GM18909 (cell line): ENCODE data around the gene MADD.

ENCODE experiments used
- ATAC-seq: cut with Tn5 transposase; IDR thresholded peaks from one replicate; pipeline ENCODE4 v1.9.1; 2021; ENCODE audit warnings: mild to moderate bottlenecking; ENCODE audit not compliant: unreplicated experiment, poor library complexity

The MADD gene

DNA sequence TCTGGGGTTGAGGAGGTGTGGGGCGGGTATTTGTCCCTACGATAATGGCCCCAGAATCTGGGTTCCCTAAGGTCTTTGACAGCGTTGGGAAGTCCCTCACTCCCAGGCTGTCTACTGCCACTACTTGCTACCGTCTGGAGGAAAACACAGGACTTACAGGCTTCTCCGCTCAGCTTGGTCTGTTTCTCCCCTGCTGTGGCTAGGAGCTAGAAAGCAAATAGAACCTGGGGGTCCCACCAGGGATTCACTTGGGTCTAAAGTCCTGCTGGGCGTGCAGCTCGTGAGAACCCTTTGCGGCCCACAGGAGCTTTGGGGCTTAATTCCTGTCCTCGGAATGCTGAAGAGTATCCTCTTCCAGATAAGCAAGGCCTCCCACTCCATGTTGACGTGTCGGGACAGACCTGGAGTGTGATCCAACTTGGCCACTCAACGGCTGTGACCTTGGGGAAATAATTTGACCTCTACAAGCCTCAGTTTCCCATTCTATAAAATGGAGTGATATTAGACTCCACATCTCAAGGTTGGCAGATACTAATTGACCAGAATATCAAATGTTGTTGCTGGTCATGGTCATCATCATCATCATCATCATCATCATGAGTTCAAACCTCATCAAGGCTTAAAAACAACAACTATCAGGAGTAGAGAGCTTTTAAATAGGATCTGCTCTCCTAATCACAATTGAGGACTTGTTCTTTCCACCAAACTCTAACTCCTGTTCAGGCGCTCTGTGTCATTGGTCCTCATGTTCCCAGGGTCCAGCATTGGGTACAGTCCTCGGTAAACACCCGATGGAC lies 84.2 kb downstream of the MADD start:
- ATAC-seq = no peak

DNA sequence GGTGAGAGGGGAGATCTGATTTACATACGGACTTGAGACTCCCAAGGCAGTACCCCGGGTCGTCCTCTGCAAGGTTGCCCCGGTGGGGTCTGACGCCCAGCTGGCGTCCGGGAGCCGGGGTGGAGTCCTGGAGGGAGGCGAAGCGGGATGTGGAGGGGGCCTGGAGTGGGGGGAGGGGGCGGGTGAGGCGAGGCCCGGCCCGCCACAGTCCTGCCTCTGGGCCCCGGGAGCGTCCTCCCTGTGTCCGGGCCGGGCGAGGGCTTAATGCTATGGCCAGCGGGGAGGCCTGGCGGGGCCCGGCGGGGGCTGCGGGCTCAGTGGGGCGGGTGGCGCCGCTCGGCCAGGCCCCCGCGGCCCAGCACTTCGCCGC lies 85.0 kb downstream of the MADD start:
- ATAC-seq = no peak

DNA sequence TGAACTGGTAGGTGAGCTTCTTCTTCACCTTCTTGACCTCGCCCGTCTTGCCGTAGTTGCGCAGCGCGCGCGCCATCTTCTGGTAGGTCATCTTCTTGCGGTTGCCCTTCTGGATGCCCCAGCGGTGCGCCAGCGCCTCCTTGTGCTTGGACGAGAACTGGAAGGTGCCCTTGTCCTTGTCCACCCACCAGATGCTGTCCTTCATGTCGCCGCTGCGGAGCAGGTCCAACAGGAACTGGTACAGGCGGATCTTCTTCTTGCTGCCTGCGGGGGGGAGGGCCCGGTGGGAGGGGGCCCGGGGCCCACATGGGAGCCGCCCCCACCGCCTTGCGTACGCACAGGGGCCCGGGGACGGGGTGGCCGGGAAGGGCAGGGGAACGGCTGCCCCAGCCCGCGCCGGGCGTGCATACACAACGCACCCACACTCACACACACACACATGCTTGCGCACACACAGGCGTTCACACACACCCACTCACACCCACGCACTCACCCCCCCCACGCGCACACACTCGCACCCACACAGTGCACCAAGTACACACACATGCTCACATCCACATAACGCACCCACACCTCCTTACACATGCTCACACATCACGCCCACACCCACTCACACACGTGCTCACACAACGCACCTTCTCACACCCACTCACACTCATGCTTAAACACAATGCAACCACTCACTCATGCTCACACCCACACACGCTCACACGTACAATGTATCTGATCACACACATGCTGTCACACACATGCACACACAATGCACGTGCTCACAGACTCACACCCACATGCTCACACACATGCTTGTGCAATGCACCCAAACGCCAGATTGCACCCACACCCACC lies 85.6 kb downstream of the MADD start:
- no peak for ATAC-seq

DNA sequence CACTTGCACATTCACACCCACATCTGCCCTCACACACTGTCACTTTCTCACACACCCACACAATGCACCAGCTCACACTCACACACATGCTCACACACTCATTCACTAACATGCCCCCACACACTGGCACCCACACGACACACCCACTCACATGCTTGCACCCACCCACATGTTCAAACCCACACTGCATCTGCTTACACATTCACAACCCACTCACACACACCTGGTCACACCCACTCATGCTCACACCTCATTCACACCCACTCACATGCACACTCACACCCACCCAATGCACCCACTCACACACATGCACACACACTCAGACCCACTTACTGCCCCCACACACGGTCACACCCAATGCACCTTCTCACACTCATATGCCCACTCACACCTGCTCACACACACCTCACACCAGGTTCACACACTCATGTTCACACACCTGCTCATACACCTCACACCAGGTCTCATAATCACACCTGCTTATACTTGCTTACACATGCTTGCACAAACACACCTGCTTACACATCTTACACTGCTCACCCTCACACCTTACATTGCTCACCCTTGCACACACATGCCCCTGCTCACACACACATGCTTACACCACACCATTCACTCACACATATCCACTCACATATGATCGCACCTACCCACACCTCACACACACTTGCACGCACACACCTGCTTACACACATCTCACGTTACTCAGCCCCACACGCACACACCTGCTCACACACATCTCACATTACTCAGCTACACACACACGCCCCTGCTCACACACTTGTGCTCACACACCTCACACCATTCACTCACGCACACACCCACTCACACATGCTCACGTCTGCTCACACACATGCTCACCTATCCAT lies 86.4 kb downstream of the MADD start:
- no peak for ATAC-seq

DNA sequence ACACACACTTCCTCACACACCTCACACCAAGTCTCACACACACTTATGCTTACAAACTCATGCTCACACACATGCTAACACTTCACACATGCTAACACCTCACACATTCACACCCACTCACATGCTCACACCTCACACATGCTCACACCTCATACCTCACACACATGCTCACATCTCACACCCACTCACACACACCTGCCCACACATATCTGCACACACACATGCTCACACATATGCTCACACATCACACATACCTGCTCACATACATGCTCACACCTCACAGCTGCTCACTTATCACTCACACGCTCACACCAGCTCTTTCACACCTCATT lies 87.0 kb downstream of the MADD start:
- no peak for ATAC-seq

DNA sequence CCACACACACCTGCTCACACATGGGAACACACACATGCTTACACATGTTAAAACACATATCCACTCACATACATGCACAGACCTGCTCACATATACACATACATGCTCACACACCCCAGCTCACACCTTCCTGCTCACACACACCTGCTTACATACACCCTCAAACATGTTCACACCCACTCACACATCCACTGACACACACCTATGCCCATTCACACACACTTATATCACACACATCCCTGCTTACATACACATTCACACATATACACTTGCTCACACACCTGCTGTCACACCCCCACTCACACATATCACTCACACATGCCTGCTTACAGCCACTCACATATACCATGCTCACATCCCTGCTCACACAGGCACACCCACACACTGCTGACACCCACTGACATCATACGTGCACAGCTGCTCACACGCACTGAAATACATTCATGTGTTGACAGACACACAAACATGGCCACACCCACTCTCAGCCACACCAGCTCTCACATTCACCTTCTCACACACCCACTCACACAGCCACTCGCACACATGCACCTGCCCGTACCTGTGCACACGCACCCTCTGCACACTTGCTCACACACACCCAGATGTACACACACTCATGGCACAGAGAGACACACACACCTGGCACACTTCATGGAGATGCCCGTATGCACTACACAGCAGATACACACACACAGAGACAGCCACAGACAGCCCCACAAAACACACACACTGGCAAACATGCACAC lies 88.2 kb downstream of the MADD start:
- ATAC-seq = no peak

DNA sequence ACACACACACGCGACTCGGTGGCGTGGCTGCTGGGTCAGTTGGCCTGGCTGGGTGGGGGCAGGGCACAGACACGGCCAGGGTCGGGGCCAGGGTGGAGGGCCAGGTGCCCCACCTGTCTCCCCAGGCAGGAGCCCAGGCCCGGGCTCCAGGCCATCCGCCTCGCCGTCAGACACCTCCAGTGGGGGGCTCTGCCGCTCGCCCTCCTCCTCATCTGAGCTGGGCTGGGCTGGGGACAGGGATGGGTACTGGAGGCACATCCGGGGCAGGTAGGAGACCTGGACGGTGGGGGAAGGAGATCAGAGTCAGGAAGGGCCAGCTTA lies 88.8 kb downstream of the MADD start:
- ATAC-seq = no peak

DNA sequence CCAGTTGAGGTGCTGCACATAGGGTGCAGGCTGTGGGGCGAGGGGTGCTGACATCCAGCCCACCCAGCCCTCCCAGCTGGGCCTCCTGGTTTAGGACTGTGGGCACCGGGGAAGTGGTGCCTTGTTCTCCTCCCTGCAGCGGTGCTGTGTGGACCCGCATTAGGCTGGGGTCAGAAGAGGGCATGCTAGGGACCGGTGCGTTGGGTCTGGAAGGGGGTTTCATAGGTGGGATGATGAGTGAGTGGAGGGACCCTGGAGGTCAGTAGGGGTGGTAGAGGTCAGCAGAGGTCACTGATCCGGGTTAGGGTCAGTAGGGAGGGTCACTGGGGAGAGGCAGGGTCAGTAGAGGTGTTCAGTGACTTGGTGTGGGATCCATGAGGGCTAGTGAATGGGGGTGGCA lies 89.2 kb downstream of the MADD start:
- no peak for ATAC-seq

DNA sequence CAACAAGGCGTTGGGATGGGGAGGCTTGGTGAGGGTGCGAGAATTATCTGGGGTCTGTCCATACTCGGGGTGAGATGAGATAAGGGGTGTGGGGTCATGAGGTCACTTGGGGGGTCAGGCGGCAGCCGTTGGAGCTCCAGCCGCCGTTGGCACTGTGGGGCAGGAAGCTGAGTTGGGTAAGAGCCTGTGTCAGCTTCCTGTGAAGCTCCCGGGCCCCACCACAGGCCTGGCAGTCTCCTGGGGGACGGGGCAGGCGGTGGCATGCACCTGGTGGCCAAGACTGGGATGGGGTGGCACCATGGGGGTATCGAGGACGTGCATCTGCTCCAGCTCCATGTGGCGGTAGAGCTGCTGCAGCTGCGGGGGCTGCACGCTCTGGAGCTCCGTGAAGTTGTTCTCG lies 89.7 kb downstream of the MADD start:
- ATAC-seq = no peak

DNA sequence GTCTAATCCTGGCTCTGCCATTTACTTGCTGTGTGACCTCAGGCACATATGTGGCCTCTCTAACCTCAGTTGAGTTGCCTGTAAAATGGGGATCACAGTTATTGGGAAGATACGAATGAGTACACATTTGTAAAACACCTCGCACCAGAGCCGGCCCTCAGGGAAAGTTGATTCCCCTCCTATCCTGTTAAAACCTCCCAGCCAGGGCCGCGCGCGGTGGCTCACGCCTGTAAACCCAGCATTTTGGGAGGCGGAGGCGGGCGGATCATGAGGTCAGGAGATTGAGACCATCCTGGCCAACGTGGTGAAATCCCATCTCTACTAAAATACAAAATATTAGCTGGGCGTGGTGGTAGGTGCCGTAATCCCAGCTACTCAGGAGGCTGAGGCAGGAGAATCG lies 90.4 kb downstream of the MADD start:
- no peak for ATAC-seq

DNA sequence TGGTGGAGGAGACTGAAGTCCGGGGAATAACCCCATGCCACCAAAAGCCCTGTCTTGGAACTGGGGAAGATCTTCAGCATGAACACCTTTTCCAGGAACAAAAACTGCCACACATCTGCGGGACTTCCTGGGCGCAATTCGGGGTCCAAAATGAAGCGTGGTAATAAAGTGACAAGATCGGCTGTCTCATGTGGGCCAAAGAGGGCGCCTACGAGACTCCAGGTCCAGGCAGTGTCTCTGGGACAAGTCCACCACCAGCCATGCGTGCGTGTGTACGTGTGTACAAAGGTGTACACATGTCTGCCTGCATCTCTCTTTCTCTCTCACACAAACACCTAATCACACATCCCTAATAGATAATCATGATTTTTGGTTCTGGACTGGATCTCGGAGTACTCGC lies 91.5 kb downstream of the MADD start:
- no peak for ATAC-seq

DNA sequence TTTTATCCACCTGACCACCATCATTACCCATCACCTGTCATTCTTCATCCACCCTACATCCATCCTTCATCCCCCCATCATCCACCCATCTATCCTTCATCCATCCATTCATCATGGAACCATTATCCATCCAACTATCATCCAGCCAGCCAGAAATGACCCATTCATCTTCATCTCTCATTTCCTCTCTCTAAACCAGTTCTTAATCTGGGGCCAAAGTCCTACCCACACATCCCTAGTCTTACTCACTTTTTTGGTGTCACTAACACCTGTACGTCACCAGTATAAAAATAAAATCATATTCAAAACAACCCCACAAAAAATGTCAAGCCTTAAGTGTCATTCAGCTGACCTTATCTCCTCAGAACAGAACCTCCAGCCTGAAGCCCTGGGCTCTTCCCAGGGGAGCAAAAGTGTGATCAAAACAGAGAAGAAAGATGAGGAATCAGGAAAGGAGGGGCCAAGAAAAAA lies 96.1 kb downstream of the MADD start:
- no peak for ATAC-seq

DNA sequence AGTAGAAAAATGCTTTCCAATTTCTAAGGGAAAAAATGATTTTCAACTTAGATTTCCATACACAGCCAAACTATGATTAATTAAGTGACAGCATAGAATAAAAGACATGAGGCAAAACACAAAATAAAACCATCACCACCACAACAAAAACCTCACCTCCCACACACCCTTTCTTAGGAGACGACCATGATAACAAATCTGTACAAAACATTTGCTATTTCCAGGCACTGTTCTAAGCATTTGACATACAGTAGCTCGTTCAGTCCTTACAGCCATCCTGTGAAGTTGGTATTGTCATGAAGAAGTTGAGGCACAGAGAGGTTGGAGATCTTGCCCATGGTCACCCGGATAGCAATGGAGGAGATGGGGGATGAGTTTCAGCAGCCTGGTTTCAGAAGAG lies 99.7 kb downstream of the MADD start:
- no peak for ATAC-seq

DNA sequence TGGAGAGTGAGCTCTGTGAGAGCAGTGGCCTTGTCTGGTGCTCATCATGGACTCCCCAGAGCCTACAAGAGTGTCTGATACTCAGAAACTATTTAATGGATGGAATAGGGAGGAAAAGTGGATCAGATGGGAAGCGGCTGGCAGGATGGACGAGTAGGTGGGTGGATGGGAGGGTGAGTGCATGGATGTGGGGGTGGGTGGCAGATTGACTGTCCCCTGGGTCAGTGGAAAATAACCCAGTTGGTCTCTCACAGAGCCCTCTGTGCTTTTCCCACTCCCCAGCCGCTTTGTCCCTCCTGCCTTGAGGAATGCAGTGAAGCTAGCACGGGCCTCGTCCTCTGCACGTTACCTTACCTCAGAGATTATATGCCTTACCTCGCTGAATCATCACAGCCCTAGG lies 102.5 kb downstream of the MADD start:
- no peak for ATAC-seq

DNA sequence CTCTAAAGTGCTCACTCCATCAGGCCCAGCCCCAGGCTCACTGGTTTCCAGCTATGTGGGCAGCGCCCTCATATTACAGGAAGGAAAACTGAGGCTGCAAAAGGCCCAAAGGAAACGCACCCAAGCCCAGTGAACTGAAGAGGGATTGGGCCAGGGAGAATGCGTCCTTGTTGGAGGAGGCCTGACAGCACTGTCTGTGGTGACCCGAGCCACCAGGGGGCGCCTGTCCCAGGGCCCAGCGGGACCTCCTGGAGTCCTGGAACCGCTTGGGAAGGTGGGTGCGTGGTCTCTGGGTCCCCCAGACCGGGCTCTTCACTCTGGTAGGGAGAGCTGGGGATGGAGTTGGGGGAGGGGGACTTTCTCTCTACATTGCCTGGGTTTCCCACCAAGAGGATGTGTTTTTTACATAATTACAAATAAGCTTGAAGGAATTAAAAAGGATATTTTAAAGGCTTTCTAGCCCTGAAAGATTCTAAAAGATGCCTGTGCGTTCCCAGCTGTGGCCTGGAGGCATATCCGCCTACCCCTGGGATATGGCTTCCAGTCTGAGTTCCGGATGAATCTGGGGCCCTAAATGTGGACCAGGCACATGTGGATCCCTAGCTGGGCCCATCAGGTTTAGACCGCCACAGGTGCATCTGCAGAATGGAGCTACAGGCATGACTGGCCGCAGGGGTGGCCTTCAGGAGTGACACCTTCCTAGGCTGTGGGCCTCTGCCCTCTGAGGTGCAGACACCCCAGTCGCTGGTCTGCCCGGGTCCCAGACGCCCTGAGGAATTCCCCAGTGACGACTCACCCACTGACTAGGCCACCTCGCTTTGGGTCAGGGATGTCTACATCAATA lies 104.2 kb downstream of the MADD start:
- no peak for ATAC-seq

DNA sequence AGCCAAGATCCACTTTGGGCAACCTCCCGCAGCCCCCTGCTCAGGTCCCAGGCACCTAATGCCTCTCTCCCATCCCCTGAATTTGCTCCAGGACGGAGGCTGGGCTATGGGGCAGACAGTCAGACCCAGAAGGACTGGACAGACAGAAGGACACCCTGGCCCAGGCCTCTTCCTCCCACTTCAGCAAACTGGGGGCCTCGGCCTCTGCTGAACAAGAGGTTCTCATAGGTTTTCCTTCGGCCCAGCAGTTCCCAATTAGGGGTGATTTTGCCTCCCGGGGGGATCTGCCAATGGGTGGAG lies 104.7 kb downstream of the MADD start:
- ATAC-seq = no peak

DNA sequence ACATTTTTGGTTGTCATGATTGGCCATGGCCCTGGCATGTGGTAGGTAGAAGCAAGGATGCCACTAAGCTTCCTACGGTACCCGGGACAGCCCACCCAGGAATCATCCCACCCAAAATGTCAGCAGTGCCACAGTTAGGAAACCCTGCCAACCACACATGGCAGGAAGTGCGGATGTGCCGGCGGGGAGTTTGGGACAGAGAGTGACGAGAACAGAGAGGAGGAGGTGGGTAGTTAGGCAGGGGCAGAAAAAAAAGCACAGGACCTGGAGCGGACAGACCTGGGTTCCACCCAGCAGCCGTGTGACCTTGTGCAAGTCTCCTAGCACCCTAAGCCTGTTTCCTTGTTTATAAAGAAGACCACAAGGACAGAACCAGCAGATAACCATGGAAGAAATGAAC lies 105.1 kb downstream of the MADD start:
- ATAC-seq = no peak

DNA sequence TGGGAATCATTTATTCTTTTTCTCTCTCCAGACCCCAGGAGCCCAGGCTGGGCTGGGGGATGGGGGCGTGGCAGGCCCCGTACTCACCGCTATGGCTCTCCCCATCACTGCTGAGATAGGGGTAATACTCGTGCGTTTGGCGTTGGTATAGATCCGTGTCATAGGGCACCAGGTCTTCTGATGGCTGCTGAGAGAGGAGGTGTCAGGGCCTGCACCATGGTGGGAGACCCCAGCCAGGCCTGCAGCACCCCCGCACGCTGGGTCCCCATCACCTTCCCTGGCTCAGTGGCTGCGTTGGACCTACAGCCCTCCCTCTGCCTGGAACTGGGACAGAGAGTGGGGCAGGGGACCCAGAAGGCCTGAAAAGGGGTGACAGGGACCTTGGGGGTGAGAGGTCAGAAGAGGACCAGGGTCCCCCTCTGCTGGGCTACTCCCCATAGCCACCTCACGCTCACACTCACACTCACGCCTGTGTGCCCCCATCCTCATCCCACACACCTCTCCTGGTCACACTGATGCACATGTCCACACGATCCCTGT lies 105.7 kb downstream of the MADD start:
- no peak for ATAC-seq

DNA sequence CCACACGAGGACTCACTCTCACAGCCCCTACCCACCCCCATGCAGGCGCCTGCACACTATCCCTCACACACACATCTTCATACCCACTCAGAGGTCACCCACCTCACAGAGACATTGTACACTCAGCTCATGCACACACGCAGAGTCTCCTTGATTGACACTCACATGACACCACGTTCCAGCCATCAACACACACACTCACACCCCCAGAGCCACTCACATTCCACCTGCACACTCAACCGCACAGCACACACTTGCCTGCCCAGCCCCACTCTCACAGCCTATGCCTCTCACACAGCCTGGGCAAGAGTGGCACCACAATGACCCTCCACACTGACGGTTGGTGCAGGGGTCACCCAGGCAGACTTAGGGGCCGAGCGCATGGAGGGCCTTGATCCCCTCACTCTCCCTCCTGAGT lies 106.2 kb downstream of the MADD start:
- ATAC-seq = no peak
